Activated CD4-positive, alpha-beta T cell treated with anti-CD3 and anti-CD28 coated beads, Interleukin-2, amount 10 ng/mL, durations not matched to agents 7 days and 5 days (primary cell): ENCODE results near the gene C1orf210. TPM values are rescaled to one million over a fixed set of nuclear protein-coding genes. Genes with fewer than 3 reads are reported as not detected.

ENCODE experiments used
- CTCF ChIA-PET: fragments of 350-600 bp; sonication (Branson Sonifier 250); formaldehyde crosslinking; loops from one replicate; lab custom pipeline; 2021; ENCODE audit warnings: antibody characterized with exemption; lab: Charles Lee
- POLR2A ChIA-PET: fragments of 350-600 bp; sonication (Branson Sonifier 250); formaldehyde crosslinking; loops from one replicate; lab custom pipeline; 2021; ENCODE audit warnings: antibody characterized with exemption; lab: Charles Lee
- DNase-seq: peaks from one replicate; pipeline ENCODE4 v3.0.0-alpha.2; 2020
- H3K27ac Mint-ChIP-seq: one replicate; pipeline ENCODE4 v1.8.0; 2021; ENCODE audit warnings: mild to moderate bottlenecking, moderate library complexity, mixed read lengths
- H3K27me3 Mint-ChIP-seq: one replicate; pipeline ENCODE4 v1.8.0; 2021; ENCODE audit warnings: mixed read lengths
- H3K36me3 Mint-ChIP-seq: one replicate; pipeline ENCODE4 v1.8.0; 2021; ENCODE audit warnings: low read depth, mixed read lengths
- H3K4me1 Mint-ChIP-seq: one replicate; pipeline ENCODE4 v1.8.0; 2021; ENCODE audit warnings: mixed read lengths
- H3K4me3 Mint-ChIP-seq: one replicate; pipeline ENCODE4 v1.8.0; 2021; ENCODE audit warnings: mild to moderate bottlenecking, moderate library complexity, mixed read lengths
- H3K9me3 Mint-ChIP-seq: one replicate; pipeline ENCODE4 v1.8.0; 2021; ENCODE audit warnings: mixed read lengths
- total RNA-seq, 2 experiments: library from RNA; stranded (reverse); gene quantifications; one replicate each; pipeline ENCODE4 v1.2.3, GENCODE V29; 2021

The C1orf210 gene
- total RNA-seq, 2 experiments from 2014 or later: not detected

GRCh38 chr1:43272576-43273571 lies 12.5 kb downstream of the C1orf210 start:
- no peak overlapping the region for H3K27ac Mint-ChIP-seq

GRCh38 chr1:43272161-43272560 lies 13.2 kb downstream of the C1orf210 start:
- no peak overlapping the region for H3K27ac Mint-ChIP-seq
- CTCF ChIA-PET: interaction anchor here (0.6 kb wide), 1 partner anchor 83 kb away, joined by 4 read pairs; no protein-coding TSS in a partner anchor
- peaks cover 2% of the 10 kb centered on the region for H3K27me3 Mint-ChIP-seq
- POLR2A ChIA-PET: no interaction called here
- H3K4me3 Mint-ChIP-seq: no peak overlapping the region
- H3K9me3 Mint-ChIP-seq: peaks cover 9% of the 10 kb centered on the region
- H3K36me3 Mint-ChIP-seq: peaks cover 7% of the 10 kb centered on the region
- DNase-seq: no peak
- H3K4me1 Mint-ChIP-seq: peaks cover 35% of the 10 kb centered on the region

More at GRCh38 chr1:43272576-43273571, 12.5 kb downstream of the C1orf210 start:
- DNase-seq: no peak
- peaks cover 7% of the 10 kb centered on the region for H3K36me3 Mint-ChIP-seq
- ChIA-PET CTCF (no interaction called here), POLR2A (no interaction called here)
- H3K4me1 Mint-ChIP-seq: peaks cover 35% of the 10 kb centered on the region
- no peak overlapping the region for H3K4me3 Mint-ChIP-seq
- peaks cover 9% of the 10 kb centered on the region for H3K9me3 Mint-ChIP-seq
- H3K27me3 Mint-ChIP-seq: peaks cover 2% of the 10 kb centered on the region

GRCh38 chr1:43271186-43272118 lies 13.9 kb downstream of the C1orf210 start:
- Mint-ChIP-seq H3K27me3 (peaks cover 3% of the 10 kb centered on the region), H3K4me3 (no peak overlapping the region), H3K9me3 (peaks cover 9% of the 10 kb centered on the region), H3K36me3 (peaks cover 7% of the 10 kb centered on the region), H3K4me1 (peaks cover 35% of the 10 kb centered on the region), H3K27ac (peak overlapping the region; percentile 22)
- no peak for DNase-seq
- POLR2A ChIA-PET: no interaction called here
- CTCF ChIA-PET: interaction anchor here (0.6 kb wide), 1 partner anchor 84 kb away, joined by 4 read pairs; no protein-coding TSS in a partner anchor

- no peak overlapping the region for H3K4me3 Mint-ChIP-seq
Observed at GRCh38 chr1:43270421-43271095, 14.8 kb downstream of the C1orf210 start.

DNA sequence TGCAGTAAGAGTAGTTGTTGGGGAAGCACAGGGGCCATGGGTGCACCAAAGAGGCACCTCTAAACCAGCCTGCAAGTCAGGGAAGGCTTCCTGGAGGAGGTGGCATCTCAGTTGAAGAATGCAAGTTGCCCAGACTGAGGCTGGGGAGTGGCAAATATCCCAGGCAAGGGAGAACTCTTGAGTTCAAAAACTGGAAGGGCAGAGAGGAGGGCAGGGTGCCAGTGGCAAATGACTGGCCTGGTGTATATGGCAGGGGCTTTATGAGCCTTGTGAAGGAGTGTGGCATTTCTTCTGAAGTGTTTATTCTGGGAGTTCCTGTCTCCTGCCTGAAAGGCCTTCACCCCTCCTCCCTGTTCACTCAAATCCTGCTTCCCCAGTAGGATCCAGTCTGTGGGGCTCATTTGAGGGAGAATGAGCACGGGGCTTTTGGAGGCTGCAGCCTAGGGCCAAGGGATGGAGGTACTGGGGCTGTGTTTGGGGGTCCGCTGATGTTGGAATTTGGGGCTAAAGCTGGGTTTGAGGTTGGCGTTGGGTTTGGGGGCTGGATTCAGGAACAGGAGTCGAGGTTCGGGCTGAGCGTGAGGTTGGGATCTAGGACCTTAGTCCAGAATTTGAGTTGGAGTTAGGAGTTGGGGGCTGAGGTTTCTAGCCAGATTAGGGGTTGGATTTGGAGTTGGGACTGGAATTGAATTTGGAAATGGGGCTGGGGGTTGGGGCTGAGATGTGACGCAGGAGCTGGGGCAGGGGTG lies 15.6 kb downstream of the C1orf210 start, which contains the start of gene TMEM125:
Gene TMEM125 (plus strand): TSS at position 357 of the 749 bp plus-strand sequence. CDS start 2,740 bp downstream, outside the sequence.
- POLR2A ChIA-PET: no interaction called here
- no peak within 1 kb of the TSS for H3K27ac Mint-ChIP-seq
- peaks cover 7% of the 10 kb centered on the region for H3K36me3 Mint-ChIP-seq
- peaks cover 27% of the 10 kb centered on the region for H3K4me1 Mint-ChIP-seq
- peaks cover 6% of the 10 kb centered on the region for H3K9me3 Mint-ChIP-seq
- no peak for DNase-seq
- CTCF ChIA-PET: interaction anchor here (1.3 kb wide), 1 partner anchor 9 kb away, joined by 4 read pairs; no protein-coding TSS in a partner anchor
- H3K4me3 Mint-ChIP-seq: no peak within 1 kb of the TSS
- H3K27me3 Mint-ChIP-seq: peaks cover 3% of the 10 kb centered on the region

More at GRCh38 chr1:43270421-43271095, 14.8 kb downstream of the C1orf210 start:
- Mint-ChIP-seq H3K36me3 (peaks cover 7% of the 10 kb centered on the region), H3K27ac (no peak overlapping the region), H3K9me3 (peaks cover 9% of the 10 kb centered on the region), H3K27me3 (peaks cover 3% of the 10 kb centered on the region), H3K4me1 (peaks cover 34% of the 10 kb centered on the region)
- DNase-seq: no peak
- CTCF ChIA-PET: interaction anchor here (1.3 kb wide), 1 partner anchor 8 kb away, joined by 4 read pairs; no protein-coding TSS in a partner anchor
- POLR2A ChIA-PET: no interaction called here

GRCh38 chr1:43267818-43268425 lies 17.5 kb downstream of the C1orf210 start:
- Mint-ChIP-seq H3K9me3 (peaks cover 5% of the 10 kb centered on the region), H3K27ac (no peak overlapping the region), H3K4me1 (peaks cover 19% of the 10 kb centered on the region), H3K27me3 (peaks cover 3% of the 10 kb centered on the region), H3K4me3 (no peak overlapping the region), H3K36me3 (peaks cover 2% of the 10 kb centered on the region)
- no peak for DNase-seq
- ChIA-PET POLR2A (interaction anchor here (0.7 kb wide), 1 partner anchor 64 kb away, joined by 4 read pairs; no protein-coding TSS in a partner anchor), CTCF (interaction anchor here (1.5 kb wide), 1 partner anchor 11 kb away, joined by 3 read pairs; no protein-coding TSS in a partner anchor)

GRCh38 chr1:43267291-43267805 lies 18.0 kb downstream of the C1orf210 start:
- peaks cover 5% of the 10 kb centered on the region for H3K9me3 Mint-ChIP-seq

GRCh38 chr1:43266881-43267280 lies 18.5 kb downstream of the C1orf210 start:
- CTCF ChIA-PET: interaction anchor here (1.5 kb wide), 1 partner anchor 10 kb away, joined by 3 read pairs; no protein-coding TSS in a partner anchor
- H3K27me3 Mint-ChIP-seq: peaks cover 3% of the 10 kb centered on the region
- H3K4me1 Mint-ChIP-seq: peaks cover 18% of the 10 kb centered on the region
- H3K9me3 Mint-ChIP-seq: peaks cover 8% of the 10 kb centered on the region
- POLR2A ChIA-PET: no interaction called here
- H3K27ac Mint-ChIP-seq: no peak overlapping the region
- H3K36me3 Mint-ChIP-seq: peaks cover 2% of the 10 kb centered on the region
- H3K4me3 Mint-ChIP-seq: no peak overlapping the region
- no peak for DNase-seq

More at GRCh38 chr1:43267291-43267805, 18.0 kb downstream of the C1orf210 start:
- ChIA-PET POLR2A (no interaction called here), CTCF (interaction anchor here (1.5 kb wide), 1 partner anchor 10 kb away, joined by 3 read pairs; no protein-coding TSS in a partner anchor)
- H3K27ac Mint-ChIP-seq: no peak overlapping the region
- no peak overlapping the region for H3K4me3 Mint-ChIP-seq
- H3K4me1 Mint-ChIP-seq: peaks cover 19% of the 10 kb centered on the region
- H3K36me3 Mint-ChIP-seq: peaks cover 2% of the 10 kb centered on the region
- H3K27me3 Mint-ChIP-seq: peaks cover 3% of the 10 kb centered on the region
- no peak for DNase-seq

DNA sequence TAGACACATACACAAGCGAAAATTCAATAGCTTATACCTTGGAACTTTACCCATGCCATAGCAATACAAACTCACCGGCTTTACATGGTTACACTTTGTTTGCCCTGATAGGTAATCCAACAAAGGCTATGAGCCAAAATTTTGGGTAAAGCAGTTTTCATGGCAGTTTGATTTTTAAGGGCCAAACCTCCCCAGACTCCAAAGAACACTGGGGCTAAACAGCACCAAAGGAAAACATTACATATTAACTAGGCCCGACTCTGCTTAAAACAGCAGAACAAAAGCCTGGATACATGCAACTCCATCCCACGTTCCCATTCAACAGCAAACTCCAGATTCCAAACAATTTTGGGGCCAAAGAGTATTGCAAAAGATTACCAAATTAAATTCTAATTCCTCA lies 19.9 kb downstream of the C1orf210 start:
- Mint-ChIP-seq H3K27me3 (peaks cover 3% of the 10 kb centered on the region), H3K9me3 (peaks cover 8% of the 10 kb centered on the region), H3K36me3 (peaks cover 2% of the 10 kb centered on the region), H3K27ac (no peak overlapping the region), H3K4me3 (no peak overlapping the region), H3K4me1 (peaks cover 4% of the 10 kb centered on the region)
- ChIA-PET CTCF (interaction anchor here (0.6 kb wide), 1 partner anchor 34 kb away, joined by 3 read pairs; no protein-coding TSS in a partner anchor), POLR2A (no interaction called here)
- DNase-seq: no peak

DNA sequence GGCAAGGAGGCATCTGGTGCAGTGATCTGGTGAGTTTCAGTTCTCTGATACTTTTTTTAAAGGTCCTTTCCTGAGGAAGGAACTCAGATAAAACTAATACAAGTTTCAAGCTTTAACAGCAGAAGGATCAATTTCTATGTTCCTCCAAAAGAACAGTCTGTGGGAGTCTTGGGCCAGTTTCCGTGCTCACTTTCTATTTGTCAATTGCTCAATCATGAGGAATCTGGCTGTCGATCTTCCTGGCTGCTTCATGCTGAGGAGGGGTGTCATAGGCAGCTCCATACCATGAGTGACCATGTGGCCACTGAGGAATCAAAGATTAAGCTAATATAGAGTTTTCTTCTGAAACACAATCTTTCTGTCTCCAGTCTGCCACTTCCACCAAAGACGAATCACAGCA lies 27.0 kb downstream of the C1orf210 start:
- peaks cover 2% of the 10 kb centered on the region for H3K36me3 Mint-ChIP-seq

More for the DNA sequence above, 27.0 kb downstream of the C1orf210 start:
- Mint-ChIP-seq H3K9me3 (peaks cover 10% of the 10 kb centered on the region), H3K27me3 (peaks cover 4% of the 10 kb centered on the region), H3K4me1 (no peaks in the 10 kb centered on the region), H3K4me3 (no peak overlapping the region), H3K27ac (no peak overlapping the region)
- DNase-seq: no peak
- POLR2A ChIA-PET: no interaction called here
- CTCF ChIA-PET: interaction anchor here (1.3 kb wide), 1 partner anchor 27 kb away, joined by 3 read pairs; the partner anchor contains the start of gene C1orf210
